Mesendoderm (in vitro differentiated cells): ENCODE measurements around the gene DPH5.

Source experiments
- DNase-seq: peaks from one replicate; pipeline ENCODE4 v3.0.0; 2013
- H2AK5ac ChIP-seq: 2 replicates; pipeline ENCODE4 v1.6.1; 2013; ENCODE audit warnings: low read length, inconsistent platforms
- H2BK120ac ChIP-seq: 2 replicates; pipeline ENCODE4 v1.6.1; 2013; ENCODE audit warnings: low read depth, mild to moderate bottlenecking, low read length, moderate library complexity, mixed read lengths
- H2BK15ac ChIP-seq: replicated peaks from 2 replicates; pipeline ENCODE4 v1.6.1; 2013; ENCODE audit warnings: low read depth, mild to moderate bottlenecking, moderate library complexity
- H2BK5ac ChIP-seq: 2 replicates; pipeline ENCODE4 v1.6.1; 2013; ENCODE audit warnings: low read length, inconsistent platforms
- H3K18ac ChIP-seq: 2 replicates; pipeline ENCODE4 v1.6.1; 2013; ENCODE audit warnings: mild to moderate bottlenecking, low read length, mixed read lengths
- H3K23ac ChIP-seq: one replicate; pipeline ENCODE4 v1.6.1; 2013; ENCODE audit warnings: low read length
- H3K27ac ChIP-seq: 2 replicates; pipeline ENCODE4 v1.5.1; 2013; ENCODE audit warnings: low read depth, mild to moderate bottlenecking, inconsistent platforms, low read length, moderate library complexity
- H3K27me3 ChIP-seq: 2 replicates; pipeline ENCODE4 v1.6.1; 2013; ENCODE audit warnings: low read length, control low read depth, mild to moderate bottlenecking, inconsistent platforms; ENCODE audit not compliant: insufficient read depth, poor library complexity
- H3K36me3 ChIP-seq: 2 replicates; pipeline ENCODE4 v1.6.1; 2013; ENCODE audit warnings: low read length, inconsistent platforms; ENCODE audit not compliant: control insufficient read depth, insufficient read depth
- H3K4ac ChIP-seq: one replicate; pipeline ENCODE4 v1.6.1; 2013; ENCODE audit warnings: low read depth, mild to moderate bottlenecking, low read length, moderate library complexity
- H3K4me1 ChIP-seq: 2 replicates; pipeline ENCODE4 v1.6.1; 2013; ENCODE audit warnings: low read depth, low read length, inconsistent platforms; ENCODE audit not compliant: control insufficient read depth
- H3K4me2 ChIP-seq: 2 replicates; pipeline ENCODE4 v1.6.1; 2013; ENCODE audit warnings: low read length
- H3K4me3 ChIP-seq: 2 replicates; pipeline ENCODE4 v1.5.1; 2013; ENCODE audit warnings: mild to moderate bottlenecking, low read length
- H3K56ac ChIP-seq: one replicate; pipeline ENCODE4 v1.6.1; 2013; ENCODE audit warnings: low read length
- H3K79me1 ChIP-seq: 2 replicates; pipeline ENCODE4 v1.6.1; 2013; ENCODE audit warnings: low read length, inconsistent platforms
- H3K79me2 ChIP-seq: 2 replicates; pipeline ENCODE4 v1.6.1; 2013; ENCODE audit warnings: mild to moderate bottlenecking, low read length; ENCODE audit not compliant: control insufficient read depth, insufficient read depth
- H3K9ac ChIP-seq: 2 replicates; pipeline ENCODE4 v1.6.1; 2013; ENCODE audit warnings: low read length, inconsistent platforms
- H4K5ac ChIP-seq: one replicate; pipeline ENCODE4 v1.6.1; 2013; ENCODE audit warnings: low read length
- H4K8ac ChIP-seq: one replicate; pipeline ENCODE4 v1.6.1; 2013; ENCODE audit warnings: low read depth, mild to moderate bottlenecking, control low read depth, low read length, moderate library complexity
- WGBS: extraction: QIAGEN DNeasy Blood & Tissue Kit; methylation state at CpG from one replicate; pipeline ENCODE4 v1.1.7; 2013; ENCODE audit warnings: low lambda C conversion rate, missing lambda C conversion rate; ENCODE audit not compliant: insufficient coverage; ENCODE audit errors: extremely low coverage; 5-methylcytosine and 5-hydroxymethylcytosine counted together

DPH5 gene

GRCh38 chr1:101004670-101005069 lies 20.9 kb downstream of the DPH5 start:
- Histone ChIP-seq H2BK15ac (no peak overlapping the region), H3K27me3 (no peaks in the 10 kb centered on the region), H3K18ac (no peak overlapping the region), H3K56ac (no peak overlapping the region), H2AK5ac (no peak overlapping the region), H3K4me1 (peaks cover 4% of the 10 kb centered on the region), H2BK120ac (no peak overlapping the region), H4K5ac (no peak overlapping the region), H3K23ac (no peak overlapping the region), H3K4me3 (no peak overlapping the region), H3K36me3 (peaks cover 3% of the 10 kb centered on the region), H3K4me2 (no peak overlapping the region), H3K4ac (no peak overlapping the region), H3K9ac (no peak overlapping the region), H3K79me1 (no peaks in the 10 kb centered on the region), H2BK5ac (no peak overlapping the region), H3K79me2 (no peaks in the 10 kb centered on the region), H4K8ac (no peak overlapping the region), H3K27ac (no peak overlapping the region)
- no CpG with 5 or more reads among the region's 3 CpGs for WGBS
- DNase-seq = no peak

- Histone ChIP-seq H2AK5ac (no peak overlapping the region), H3K56ac (no peak overlapping the region), H3K4me3 (no peak overlapping the region), H3K4me2 (no peak overlapping the region), H2BK5ac (no peak overlapping the region), H3K4me1 (peaks cover 4% of the 10 kb centered on the region), H3K27me3 (no peaks in the 10 kb centered on the region), H3K23ac (no peak overlapping the region), H3K79me1 (no peaks in the 10 kb centered on the region), H3K4ac (no peak overlapping the region), H3K9ac (no peak overlapping the region), H3K79me2 (no peaks in the 10 kb centered on the region), H2BK120ac (no peak overlapping the region), H2BK15ac (no peak overlapping the region), H4K5ac (no peak overlapping the region), H4K8ac (no peak overlapping the region), H3K27ac (no peak overlapping the region), H3K36me3 (peaks cover 3% of the 10 kb centered on the region), H3K18ac (no peak overlapping the region)
- DNase-seq = peak; percentile 12
- no CpG with 5 or more reads among the region's 1 CpG for WGBS
Observed at GRCh38 chr1:101004061-101004460, 21.5 kb downstream of the DPH5 start.

DNA sequence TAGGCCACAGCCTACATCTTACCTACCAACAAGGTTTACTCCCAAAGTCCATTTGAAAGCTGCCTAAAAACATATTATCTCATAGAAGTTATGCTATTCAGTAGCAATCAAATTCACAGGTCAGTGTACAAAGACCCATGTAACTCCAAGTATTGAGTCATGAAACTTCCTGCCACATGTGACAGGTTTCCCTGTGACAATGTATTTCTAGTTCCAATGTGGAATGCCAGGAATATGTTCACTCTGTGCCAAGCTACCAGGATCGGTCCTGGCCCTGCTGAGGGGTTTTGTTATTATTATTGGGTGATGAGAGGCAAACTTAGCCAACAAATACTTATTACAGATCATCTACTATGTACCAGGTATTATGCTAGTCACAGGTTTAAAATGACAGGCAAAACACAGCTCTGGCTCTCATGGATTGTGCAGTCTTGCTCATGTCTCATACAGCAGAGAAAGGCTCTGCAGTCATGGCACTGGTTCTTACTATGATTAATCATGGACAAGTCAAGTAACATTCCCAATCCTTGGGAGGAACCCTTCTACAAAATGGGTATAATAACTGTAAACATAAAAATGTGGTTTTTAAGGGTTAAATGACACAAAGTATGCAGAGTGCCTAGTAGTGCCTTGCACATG lies 22.5 kb downstream of the DPH5 start:
- no peak overlapping the region for H3K9ac ChIP-seq
- H3K27me3 ChIP-seq = no peaks in the 10 kb centered on the region

GRCh38 chr1:101002551-101002950 lies 23.0 kb downstream of the DPH5 start:
- Histone ChIP-seq H2BK5ac (no peak overlapping the region), H2BK15ac (no peak overlapping the region), H4K8ac (no peak overlapping the region), H3K27ac (no peak overlapping the region), H3K9ac (no peak overlapping the region), H3K4me1 (peaks cover 4% of the 10 kb centered on the region), H3K36me3 (peaks cover 3% of the 10 kb centered on the region), H3K56ac (no peak overlapping the region), H2AK5ac (no peak overlapping the region), H3K23ac (no peak overlapping the region), H2BK120ac (no peak overlapping the region), H3K27me3 (no peaks in the 10 kb centered on the region), H4K5ac (no peak overlapping the region), H3K4me2 (no peak overlapping the region), H3K79me2 (no peaks in the 10 kb centered on the region), H3K79me1 (no peaks in the 10 kb centered on the region), H3K4ac (no peak overlapping the region), H3K4me3 (no peak overlapping the region), H3K18ac (no peak overlapping the region)
- no CpG with 5 or more reads among the region's 2 CpGs for WGBS
- DNase-seq = peak; percentile 91

More for the DNA sequence above, 22.5 kb downstream of the DPH5 start:
- Histone ChIP-seq H3K4me3 (no peak overlapping the region), H2BK120ac (no peak overlapping the region), H4K8ac (no peak overlapping the region), H2BK15ac (no peak overlapping the region), H3K36me3 (peaks cover 3% of the 10 kb centered on the region), H3K79me1 (no peaks in the 10 kb centered on the region), H2AK5ac (no peak overlapping the region), H3K4ac (no peak overlapping the region), H3K23ac (no peak overlapping the region), H3K79me2 (no peaks in the 10 kb centered on the region), H3K56ac (no peak overlapping the region), H3K27ac (no peak overlapping the region), H3K4me2 (no peak overlapping the region), H4K5ac (no peak overlapping the region), H3K4me1 (peaks cover 4% of the 10 kb centered on the region), H2BK5ac (no peak overlapping the region), H3K18ac (no peak overlapping the region)
- DNase-seq = no peak
- no CpG with 5 or more reads among the region's 1 CpG for WGBS

GRCh38 chr1:101000131-101000873 lies 25.3 kb downstream of the DPH5 start:
- no peak overlapping the region for H4K8ac ChIP-seq
- DNase-seq = no peak
- no peak overlapping the region for H2BK5ac ChIP-seq
- H3K4me2 ChIP-seq = no peak overlapping the region
- peaks cover 4% of the 10 kb centered on the region for H3K4me1 ChIP-seq
- H4K5ac ChIP-seq = no peak overlapping the region
- no peaks in the 10 kb centered on the region for H3K79me2 ChIP-seq
- H3K27me3 ChIP-seq = no peaks in the 10 kb centered on the region
- no peak overlapping the region for H2AK5ac ChIP-seq
- H3K4ac ChIP-seq = no peak overlapping the region
- H3K56ac ChIP-seq = no peak overlapping the region
- WGBS = no CpG with 5 or more reads among the region's 2 CpGs
- H3K23ac ChIP-seq = no peak overlapping the region
- H2BK120ac ChIP-seq = no peak overlapping the region
- H3K9ac ChIP-seq = no peak overlapping the region
- no peak overlapping the region for H3K4me3 ChIP-seq
- no peak overlapping the region for H2BK15ac ChIP-seq
- no peak overlapping the region for H3K27ac ChIP-seq
- H3K36me3 ChIP-seq = peaks cover 3% of the 10 kb centered on the region
- no peaks in the 10 kb centered on the region for H3K79me1 ChIP-seq
- H3K18ac ChIP-seq = no peak overlapping the region
